ENCODE data around the gene KRT8.
A peak's percentile ranks its signal among the peaks of the same experiment; 100 is the strongest.
"Not testable (repeated sequence)": the region's sequence is repeated elsewhere in the genome, so short reads cannot be mapped to it uniquely, and the experiment has no call there.

KRT8 gene

GRCh38 chr12:52873513-52873831, 31.4 kb downstream of the KRT8 start:
- DNase-seq = no peak

DNA sequence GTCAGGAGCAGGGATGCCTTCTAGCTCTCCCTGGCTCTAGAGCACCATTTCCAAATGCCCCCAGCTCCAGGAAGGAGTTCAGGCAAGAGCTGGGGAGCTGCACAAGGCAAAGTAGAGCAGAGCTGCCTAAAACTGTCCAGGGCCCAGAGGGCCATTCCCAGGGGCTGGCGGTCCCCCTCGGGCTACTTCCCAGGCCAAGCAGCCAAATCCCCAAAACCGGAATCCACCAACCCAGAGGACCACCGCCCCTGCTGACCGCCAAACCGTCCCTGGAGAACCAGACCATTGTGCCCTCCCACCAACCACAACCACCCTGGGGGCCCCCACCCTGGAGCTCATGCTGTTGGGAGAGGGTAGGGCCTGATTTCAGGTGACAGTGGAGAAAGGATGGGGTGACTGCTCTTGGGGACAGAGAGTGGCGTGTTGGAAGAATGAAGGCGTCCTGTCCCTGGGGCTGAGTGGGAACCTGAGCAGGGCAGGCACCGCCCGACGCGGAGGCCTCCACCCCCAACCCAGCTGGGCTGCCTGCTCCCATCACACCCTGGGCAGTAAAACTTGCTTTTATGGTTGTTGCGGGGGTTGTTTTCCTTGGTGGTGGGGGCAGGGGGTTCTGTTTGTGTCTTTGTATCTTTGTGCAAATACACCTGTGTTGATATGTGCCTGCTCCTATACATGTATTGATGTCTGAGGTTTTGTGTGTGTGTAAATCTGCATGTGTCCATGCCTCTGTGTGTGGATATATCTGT, 32.1 kb downstream of the KRT8 start:
- no peak for DNase-seq

- DNase-seq = no peak
Observed at GRCh38 chr12:52871291-52872039, 33.4 kb downstream of the KRT8 start.

DNA sequence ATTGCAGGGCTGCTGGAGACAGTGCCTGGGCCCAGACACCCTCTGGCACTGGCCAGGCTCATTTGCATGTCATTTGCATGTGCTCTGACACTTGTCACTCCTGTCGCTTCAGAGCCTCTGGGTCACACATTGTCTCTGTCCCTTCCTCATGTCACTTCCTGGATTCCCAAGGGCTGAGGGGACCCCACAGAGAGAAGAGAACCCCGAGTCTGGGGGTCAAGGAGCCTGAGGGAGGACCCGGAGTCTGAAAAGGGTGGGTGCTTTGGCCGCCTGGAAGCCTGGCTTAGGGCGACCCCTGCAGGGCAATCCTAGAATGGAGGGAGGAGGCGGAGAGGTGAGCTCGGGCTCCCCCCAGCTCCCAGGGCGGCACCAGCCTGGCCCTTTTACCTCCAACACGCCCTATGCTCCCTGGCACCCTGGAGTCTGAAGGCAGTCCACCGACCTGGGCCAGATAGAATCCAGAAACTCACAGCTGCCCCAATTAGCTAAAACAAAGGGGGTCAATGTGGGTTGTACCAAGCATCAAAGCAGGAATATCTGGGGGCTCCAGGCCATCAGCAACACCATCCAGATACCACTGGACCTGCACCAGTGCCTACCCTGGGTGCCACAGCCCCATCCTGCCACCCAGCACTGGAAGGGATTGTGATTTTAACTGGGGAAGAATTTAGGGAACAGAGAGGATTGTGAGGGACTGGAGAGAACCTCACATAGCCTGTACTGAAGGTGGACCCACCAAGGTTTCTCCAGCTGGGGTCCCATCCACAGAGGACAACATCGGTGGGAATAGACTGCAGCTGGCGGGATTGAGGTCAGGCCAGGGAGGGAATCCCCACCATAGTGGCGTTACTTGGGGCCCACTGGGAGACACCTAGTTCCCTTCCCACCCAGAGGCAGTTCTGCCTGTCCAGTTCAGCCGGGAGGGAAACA, 34.2 kb downstream of the KRT8 start:
- DNase-seq = peak in 1 of 2 experiments; percentile 15

DNA sequence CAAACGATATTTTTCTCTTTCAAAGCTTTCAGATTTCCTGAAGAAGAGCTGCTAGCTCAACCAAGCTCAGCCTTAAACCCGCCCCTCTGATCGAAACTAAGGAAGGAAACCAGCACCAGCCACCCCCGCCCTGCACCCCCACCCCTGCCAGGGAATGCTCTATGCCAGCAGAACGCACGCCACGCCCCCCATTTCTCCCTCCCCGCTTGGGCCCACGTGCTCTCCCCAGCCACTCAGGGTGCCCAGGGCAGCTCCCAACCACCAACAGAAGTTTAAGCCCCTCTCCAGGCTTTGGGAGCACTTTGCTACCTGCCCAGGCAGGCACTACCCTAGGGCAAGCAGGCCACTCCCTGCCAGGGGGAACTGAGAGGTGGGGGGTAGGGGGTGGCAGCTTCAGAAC, 37.2 kb downstream of the KRT8 start:
- DNase-seq = no peak

- DNase-seq = no peak
Observed at GRCh38 chr12:52867152-52867551, 37.7 kb downstream of the KRT8 start.

DNA sequence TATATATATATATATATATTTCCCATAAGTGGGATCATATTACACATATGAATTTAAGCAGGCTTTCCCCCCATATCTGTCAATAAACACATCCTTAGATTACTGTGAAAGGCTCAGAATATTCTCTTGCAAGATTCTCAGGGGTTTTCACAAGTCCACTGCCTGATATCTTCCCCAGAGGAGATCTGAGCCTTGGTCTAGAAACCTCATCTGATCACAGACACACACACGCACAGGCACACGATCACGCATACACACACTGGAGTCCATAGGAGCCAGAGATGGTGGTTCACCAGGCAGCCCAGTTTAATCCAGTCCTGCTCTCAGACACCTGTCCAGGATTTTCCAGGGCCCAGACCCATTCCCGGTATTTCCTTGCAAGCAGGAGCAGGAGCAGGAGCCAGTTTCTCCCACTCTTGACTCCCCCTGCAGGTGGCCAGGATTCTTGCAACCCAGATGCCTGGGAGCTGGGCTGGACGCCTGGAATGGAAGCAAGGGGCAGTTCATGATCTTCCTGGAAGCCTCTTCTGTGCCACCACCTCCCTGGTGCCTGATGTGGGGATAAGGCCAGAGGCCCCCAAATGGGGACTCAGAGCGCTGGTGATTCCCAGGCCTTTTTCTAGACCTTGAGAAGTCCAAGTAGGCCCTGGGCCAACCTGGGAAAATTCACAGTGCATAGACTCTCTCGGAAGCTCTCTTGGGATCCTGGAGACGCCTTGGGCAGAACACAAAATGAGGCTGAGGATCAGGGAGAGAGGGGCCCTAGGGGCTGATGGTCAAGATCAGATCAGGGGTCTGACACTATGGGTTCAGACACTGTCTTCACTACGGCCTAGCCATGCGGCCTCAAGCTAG, 39.6 kb downstream of the KRT8 start:
- peak in 1 of 2 experiments; percentile 73 for DNase-seq

- DNase-seq = no peak
Observed at GRCh38 chr12:52862023-52862422, 42.9 kb downstream of the KRT8 start.

DNA sequence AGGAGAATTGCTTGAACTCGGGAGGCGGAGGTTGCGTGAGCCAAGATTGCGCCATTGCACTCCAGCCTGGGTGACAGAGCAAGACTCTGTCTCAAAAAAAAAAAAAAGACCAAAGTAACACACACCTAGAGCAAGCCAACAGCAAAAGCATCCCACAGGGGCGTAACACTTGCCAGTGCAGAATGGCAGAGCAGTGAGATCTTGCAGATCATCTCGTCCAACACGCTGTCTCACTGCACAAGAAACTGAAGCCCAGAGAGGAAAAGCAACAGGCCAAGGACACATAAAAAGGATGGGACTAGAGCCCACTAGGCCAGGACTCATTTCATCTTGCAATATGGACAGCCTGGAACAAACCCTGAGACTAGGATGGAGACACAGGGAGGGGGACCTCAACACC, 43.4 kb downstream of the KRT8 start:
- no peak for DNase-seq

GRCh38 chr12:52860102-52860823, 44.6 kb downstream of the KRT8 start:
- no peak for DNase-seq

GRCh38 chr12:52857500-52857899, 47.4 kb downstream of the KRT8 start:
- DNase-seq = no peak

- DNase-seq = no peak
Observed at GRCh38 chr12:52856787-52857186, 48.1 kb downstream of the KRT8 start.

GRCh38 chr12:52856077-52856476, 48.8 kb downstream of the KRT8 start:
- DNase-seq = not testable (repeated sequence)

DNA sequence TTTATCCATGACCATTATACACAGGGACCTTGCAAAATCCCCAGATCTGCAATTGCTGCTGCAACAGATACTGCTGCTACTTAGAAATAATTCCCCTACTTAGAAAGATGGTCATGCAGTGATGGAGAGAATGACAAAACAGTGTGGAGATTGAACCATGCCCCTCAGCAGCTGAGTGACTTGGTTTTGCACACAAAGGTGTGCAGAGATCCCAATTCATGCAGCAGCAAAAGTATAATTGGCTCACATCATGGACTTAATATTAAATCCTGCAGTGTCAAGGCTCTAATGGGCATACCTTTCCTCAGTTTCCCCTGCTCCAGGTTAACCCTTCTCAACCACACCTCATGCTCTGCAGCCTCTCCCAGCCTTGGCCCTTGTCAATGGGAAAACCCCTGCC, 53.1 kb downstream of the KRT8 start:
- no peak for DNase-seq

DNA sequence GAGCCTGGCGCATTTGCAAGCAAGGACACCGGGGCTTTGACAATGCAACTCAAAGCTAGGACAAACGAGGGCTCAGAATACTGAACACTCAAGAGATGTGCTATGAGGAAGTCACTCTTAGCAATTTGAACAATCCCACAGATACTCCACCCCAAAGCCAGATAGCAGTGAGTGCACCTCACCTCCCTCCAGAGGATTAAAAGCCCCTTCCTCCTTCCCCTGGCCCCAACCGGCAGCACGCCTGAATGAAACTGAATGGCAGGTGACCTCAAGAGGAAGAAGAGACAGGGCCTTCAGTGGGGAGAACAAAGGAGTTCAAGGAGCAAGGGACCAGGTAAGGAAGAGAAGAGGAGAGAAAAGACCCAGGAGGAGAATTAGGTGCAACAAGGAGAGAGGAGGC, 54.2 kb downstream of the KRT8 start:
- no peak for DNase-seq

DNA sequence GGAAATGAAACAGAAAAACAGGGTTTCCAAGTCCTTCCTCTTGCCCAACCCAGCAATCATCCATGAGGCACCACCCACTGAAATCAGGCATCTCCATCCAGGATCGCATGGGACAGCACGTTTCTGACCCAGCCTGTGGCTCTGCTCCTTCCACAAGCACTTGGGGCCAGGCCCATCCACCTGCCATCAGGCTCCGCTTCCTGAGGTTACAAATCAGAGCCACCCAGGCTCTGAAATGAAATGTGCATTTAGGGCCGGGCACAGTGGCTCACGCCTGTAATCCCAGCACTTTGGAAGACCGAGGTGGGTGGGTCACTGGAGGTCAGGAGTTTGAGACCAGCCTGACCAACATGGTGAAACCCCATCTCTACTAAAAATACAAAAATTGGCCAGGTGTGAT, 55.4 kb downstream of the KRT8 start:
- no peak for DNase-seq

- DNase-seq = no peak
Observed at GRCh38 chr12:52848661-52849255, 56.1 kb downstream of the KRT8 start, which contains the start of gene KRT78. Gene KRT78, minus strand, starts transcription at chr12:52848994. Its CDS starts 64 bp downstream, at chr12:52848930.

DNA sequence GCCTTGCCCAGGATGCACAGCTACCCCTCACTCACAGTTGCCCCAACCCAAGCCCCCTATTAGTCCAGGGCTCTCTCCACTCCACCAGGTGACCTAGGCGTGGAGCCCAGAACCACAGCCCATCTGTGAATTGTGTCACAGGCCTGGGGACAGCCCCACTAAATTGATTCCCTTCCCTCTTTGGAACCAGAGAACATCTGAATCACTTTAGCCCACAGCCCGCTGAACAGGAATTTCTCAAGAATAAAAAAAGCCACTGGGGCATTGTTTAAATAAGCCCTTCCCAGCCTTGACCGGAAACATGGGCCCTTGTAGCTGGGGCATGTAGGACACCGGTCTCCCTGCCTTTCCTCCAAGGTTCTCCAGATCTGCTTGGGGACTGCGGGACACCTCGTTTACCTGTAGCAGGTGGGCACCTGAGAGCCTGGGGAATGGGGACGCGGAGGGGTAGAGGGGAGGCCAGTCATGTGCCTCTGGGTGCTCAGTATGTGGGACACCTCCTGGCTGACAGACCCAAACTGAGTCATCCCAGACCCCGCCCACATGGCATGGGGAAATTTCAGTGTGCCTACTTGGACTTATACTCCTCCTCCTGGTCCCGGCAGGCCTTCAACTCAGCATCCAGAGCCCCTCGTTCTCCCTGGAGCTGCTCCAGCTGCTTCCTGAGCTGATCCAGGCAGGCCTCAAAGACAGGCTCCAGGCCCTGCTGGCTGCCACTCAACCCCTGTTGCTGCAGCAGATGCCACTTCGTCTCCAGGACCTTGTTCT, 57.4 kb downstream of the KRT8 start:
- peak in 1 of 2 experiments; percentile 29 for DNase-seq
